ENCODE results near the gene GBGT1.

GRCh38 chr9:133202145-133202513, 38.4 kb upstream of the GBGT1 start:
- TF ChIP-seq CTCF (IDR thresholded peaks at IDR 0.05; ENCODE audit: low read depth, low read length) (no peak), EZH2phosphoT487 (IDR thresholded peaks at IDR 0.05; ENCODE audit: low read depth) (no peak)
